Measurements from ENCODE around the gene TMEM154.

GRCh38 chr4:152661649-152662048 lies 18.1 kb downstream of the TMEM154 start:
- TF ChIP-seq, protein P1, sequence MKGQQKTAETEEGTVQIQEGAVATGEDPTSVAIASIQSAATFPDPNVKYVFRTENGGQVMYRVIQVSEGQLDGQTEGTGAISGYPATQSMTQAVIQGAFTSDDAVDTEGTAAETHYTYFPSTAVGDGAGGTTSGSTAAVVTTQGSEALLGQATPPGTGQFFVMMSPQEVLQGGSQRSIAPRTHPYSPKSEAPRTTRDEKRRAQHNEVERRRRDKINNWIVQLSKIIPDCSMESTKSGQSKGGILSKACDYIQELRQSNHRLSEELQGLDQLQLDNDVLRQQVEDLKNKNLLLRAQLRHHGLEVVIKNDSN (IDR thresholded peaks at IDR 0.05): no peak
- TF ChIP-seq FOXM1 (IDR thresholded peaks at IDR 0.05; ENCODE audit: borderline replicate concordance, low read depth) (no peak), YY1 (IDR thresholded peaks at IDR 0.05; ENCODE audit: low read depth) (no peak)

All from Ishikawa (cell line).